Kidney (tissue), 14 donors: ENCODE results near the gene RNGTT. TPM values are rescaled to one million over a fixed set of nuclear protein-coding genes. Genes with fewer than 3 reads are reported as not detected.

Experiments used
- DNase-seq, 5 donors: peaks; one replicate each; pipeline ENCODE4 v3.0.0-alpha.2; 2013 to 2020
- FAIRE-seq: peaks from 2 replicates; lab custom pipeline; 2012; peaks lifted over from hg19 to GRCh38; lab: Jason Lieb, UNC
- H3K27ac ChIP-seq, 2 donors: one replicate each; pipeline ENCODE4 v1.7.0; 2013; ENCODE audit warnings: low read depth in 2 of 2, low read length in 2 of 2, inconsistent platforms in 1 of 2
- H3K27me3 ChIP-seq: one replicate; pipeline ENCODE4 v1.7.1; 2013; ENCODE audit warnings: low read length, inconsistent platforms; ENCODE audit not compliant: control insufficient read depth, insufficient read depth
- H3K36me3 ChIP-seq, 3 donors: one replicate each; pipeline versions ENCODE4 v1.7.0 to v1.7.1; 2013; ENCODE audit warnings: low read length in 3 of 3, control low read depth in 1 of 3, inconsistent platforms in 1 of 3; ENCODE audit not compliant: insufficient read depth in 3 of 3, control insufficient read depth in 2 of 3
- H3K4me1 ChIP-seq, 3 donors: one replicate each; pipeline versions ENCODE4 v1.7.0 to v1.7.1; 2013; ENCODE audit warnings: low read length in 3 of 3, inconsistent platforms in 1 of 3, low read depth in 1 of 3; ENCODE audit not compliant: control insufficient read depth in 2 of 3, insufficient read depth in 2 of 3
- H3K4me3 ChIP-seq, 3 donors: one replicate each; pipeline versions ENCODE4 v1.7.0 to v1.8.1; 2013; ENCODE audit warnings: low read length in 3 of 3, control low read depth in 1 of 3, inconsistent platforms in 1 of 3
- H3K9ac ChIP-seq, 3 donors: one replicate each; pipeline versions ENCODE4 v1.7.0 to v1.7.1; 2013; ENCODE audit warnings: low read length in 3 of 3, control low read depth in 1 of 3, inconsistent platforms in 1 of 3
- H3K9me3 ChIP-seq, 3 donors: one replicate each; pipeline versions ENCODE4 v1.7.0 to v1.7.1; 2013; ENCODE audit warnings: low read length in 3 of 3, control low read depth in 1 of 3, inconsistent platforms in 1 of 3; ENCODE audit not compliant: control insufficient read depth in 2 of 3, insufficient read depth in 1 of 3
- intact Hi-C: fragments of 100-400 bp; cut with DNase I; formaldehyde crosslinking; loops from one replicate; pipeline ENCODE4 v1.11.1; 2022
- polyA plus RNA-seq: library from polyadenylated mRNA; stranded (reverse); fragments of 350-450 nt; fragmentation: Illumina TruSeq; extraction: RNeasy Lipid Tissue Mini Kit (QIAGEN cat#74804); gene quantifications from one replicate; pipeline ENCODE4 v1.2.3, GENCODE V29; 2014; ENCODE audit warnings: low read depth, low replicate concordance; ENCODE audit not compliant: insufficient read depth
- total RNA-seq: library from RNA; stranded (reverse); fragmentation: NEBNext Ultra II Directional; extraction: Animal tissue kit (Norgen Biotek cat#: 25700); gene quantifications from one replicate; pipeline ENCODE4 v1.2.1, GENCODE V29; 2021
- TF ChIP-seq, protein P1 (sequence below): IDR thresholded peaks from 3 replicates; pipeline ENCODE4 v1.5.1; 2012; ENCODE audit warnings: mild to moderate bottlenecking, moderate library complexity, borderline replicate concordance; ENCODE audit not compliant: insufficient read depth; ENCODE audit errors: extremely low read depth
- donor health status: control.
- donor health status: control.
- donor health status: control.
- donor health status: control.
- donor health status: control.
- donor health status: DM: yes; HTN: yes; CAD: no.
- donor health status: Normal renal cell carcinoma (clear cell type).

The RNGTT gene
- total and polyA plus RNA-seq, 2 donors from 2014 or later, result 5.4 to 13.8 TPM

DNA sequence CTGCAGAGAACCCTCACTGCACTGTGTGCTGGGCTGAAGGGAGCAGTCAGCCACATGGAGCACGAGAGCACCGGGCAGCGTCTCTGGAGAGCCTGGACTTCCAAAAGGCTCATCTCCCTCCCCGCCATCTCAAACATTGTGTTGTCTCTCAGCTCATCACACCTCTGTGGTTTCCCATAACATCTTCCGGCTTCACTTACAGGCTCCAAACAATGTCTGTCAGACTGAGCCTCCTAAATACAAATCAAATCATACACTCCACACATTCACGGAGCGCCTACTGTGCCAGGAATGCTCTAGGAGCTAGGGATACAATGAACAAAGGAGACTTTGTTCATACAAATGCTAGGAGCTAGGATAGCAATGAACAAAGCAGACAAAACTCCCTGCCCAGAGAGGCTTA lies 398.0 kb downstream of the RNGTT start:
- H3K9ac ChIP-seq, result no peak overlapping the region
- H3K27me3 ChIP-seq, result no peaks in the 10 kb centered on the region
- H3K9me3 ChIP-seq, result peaks cover 0 to 3% (median 3%) of the 10 kb centered on the region in 3 donors
- H3K27ac ChIP-seq, result no peak overlapping the region
- FAIRE-seq (no peak), DNase-seq (no peak)
- no peaks in the 10 kb centered on the region for H3K36me3 ChIP-seq
- H3K4me3 ChIP-seq, result no peak overlapping the region
- no peaks in the 10 kb centered on the region for H3K4me1 ChIP-seq
- intact Hi-C loops, result no loop called here
- TF ChIP-seq, protein P1, sequence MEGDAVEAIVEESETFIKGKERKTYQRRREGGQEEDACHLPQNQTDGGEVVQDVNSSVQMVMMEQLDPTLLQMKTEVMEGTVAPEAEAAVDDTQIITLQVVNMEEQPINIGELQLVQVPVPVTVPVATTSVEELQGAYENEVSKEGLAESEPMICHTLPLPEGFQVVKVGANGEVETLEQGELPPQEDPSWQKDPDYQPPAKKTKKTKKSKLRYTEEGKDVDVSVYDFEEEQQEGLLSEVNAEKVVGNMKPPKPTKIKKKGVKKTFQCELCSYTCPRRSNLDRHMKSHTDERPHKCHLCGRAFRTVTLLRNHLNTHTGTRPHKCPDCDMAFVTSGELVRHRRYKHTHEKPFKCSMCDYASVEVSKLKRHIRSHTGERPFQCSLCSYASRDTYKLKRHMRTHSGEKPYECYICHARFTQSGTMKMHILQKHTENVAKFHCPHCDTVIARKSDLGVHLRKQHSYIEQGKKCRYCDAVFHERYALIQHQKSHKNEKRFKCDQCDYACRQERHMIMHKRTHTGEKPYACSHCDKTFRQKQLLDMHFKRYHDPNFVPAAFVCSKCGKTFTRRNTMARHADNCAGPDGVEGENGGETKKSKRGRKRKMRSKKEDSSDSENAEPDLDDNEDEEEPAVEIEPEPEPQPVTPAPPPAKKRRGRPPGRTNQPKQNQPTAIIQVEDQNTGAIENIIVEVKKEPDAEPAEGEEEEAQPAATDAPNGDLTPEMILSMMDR, result no peak

DNA sequence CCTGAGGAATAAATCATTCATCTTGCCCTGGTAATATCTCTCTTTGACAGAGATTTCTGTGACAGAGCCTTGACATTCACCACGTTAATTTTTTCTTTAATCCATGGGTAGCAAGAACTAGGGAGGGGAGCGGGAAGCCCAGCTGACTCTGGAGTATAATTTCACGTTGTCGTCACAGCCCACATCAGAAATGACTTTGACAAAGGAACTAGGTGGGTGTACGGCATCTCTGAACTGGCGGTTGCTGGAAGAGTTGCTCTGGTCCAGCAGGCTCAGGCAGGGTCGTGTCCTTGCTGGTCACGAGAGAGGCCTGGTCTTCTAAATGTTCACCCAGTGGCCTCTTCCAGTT lies 400.2 kb downstream of the RNGTT start:
- Histone ChIP-seq H3K9ac (no peak overlapping the region), H3K4me1 (no peaks in the 10 kb centered on the region), H3K4me3 (no peak overlapping the region), H3K9me3 (no peaks in the 10 kb centered on the region), H3K36me3 (no peaks in the 10 kb centered on the region), H3K27me3 (no peaks in the 10 kb centered on the region), H3K27ac (no peak overlapping the region)
- intact Hi-C loops, result no loop called here
- DNase-seq (no peak), FAIRE-seq (no peak)
- TF ChIP-seq, protein P1, result no peak

DNA sequence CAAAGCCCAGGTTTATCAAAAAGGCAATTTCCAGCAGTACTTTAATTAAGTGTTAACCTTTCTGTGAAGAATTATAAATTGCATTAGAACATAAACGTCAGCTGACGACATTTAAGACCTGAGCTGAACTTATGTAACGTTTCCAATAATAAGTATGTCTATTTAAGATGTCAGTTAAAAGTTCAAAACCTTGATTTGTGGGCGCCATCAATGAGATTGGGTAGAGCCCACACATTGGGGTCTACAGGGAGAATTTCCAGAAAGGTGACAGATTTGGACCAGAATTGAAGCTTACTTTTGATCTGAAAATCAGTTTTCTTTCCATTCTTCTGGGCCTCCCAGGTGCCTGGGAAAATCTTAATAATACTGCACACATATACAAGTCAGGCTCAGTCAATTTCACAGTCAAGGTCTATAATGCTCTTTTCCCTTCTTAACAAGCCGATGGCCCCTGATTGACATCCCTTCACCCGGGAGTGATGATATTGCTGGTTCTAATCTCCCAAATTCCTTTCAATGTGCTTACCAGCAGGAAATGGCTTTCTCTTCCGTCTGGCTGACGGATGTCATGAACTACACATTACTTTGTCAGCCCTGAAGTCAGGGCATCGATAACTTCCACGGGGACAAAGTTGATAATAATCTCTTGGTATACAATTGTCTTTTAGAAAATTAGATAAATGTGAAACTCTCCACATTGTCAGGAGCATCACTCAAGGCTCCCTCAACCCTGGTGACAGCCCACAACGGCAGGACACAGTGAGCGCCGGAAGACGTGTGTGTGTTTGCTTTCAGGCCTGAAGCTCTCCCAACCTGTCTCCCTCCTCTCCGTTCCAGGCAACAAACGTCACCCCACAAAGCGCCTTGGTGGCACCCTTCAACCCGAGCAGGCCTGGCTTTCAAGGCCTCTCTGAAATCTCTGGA lies 400.8 kb downstream of the RNGTT start:
- Histone ChIP-seq H3K9ac (no peak overlapping the region), H3K9me3 (no peaks in the 10 kb centered on the region), H3K27me3 (no peaks in the 10 kb centered on the region), H3K4me1 (no peaks in the 10 kb centered on the region), H3K4me3 (no peak overlapping the region), H3K36me3 (no peaks in the 10 kb centered on the region), H3K27ac (no peak overlapping the region)
- FAIRE-seq, result no peak
- TF ChIP-seq, protein P1, result no peak
- peak in 1 of 5 donors; percentile 3 for DNase-seq
- intact Hi-C loops, result no loop called here
